Stimulated activated naive CD8-positive, alpha-beta T cell treated with anti-CD3 and anti-CD28 coated beads, Interleukin-15, amount 100 ng/mL, for 72 hours (primary cell): ENCODE data around the gene DCBLD1.

Source experiments
- ATAC-seq: fragments of 150-1000 bp; cut with Tn5 transposase; 2 replicates; pipeline ENCODE4 v1.10.0; 2021; ENCODE audit warnings: mild to moderate bottlenecking, moderate library complexity
- DNase-seq, 2 donors: peaks; one replicate each; pipeline ENCODE4 v3.0.0; 2021 to 2022
- H3K27ac Mint-ChIP-seq, 2 donors: one replicate each; pipeline ENCODE4 v1.8.0; 2022; ENCODE audit warnings: mild to moderate bottlenecking in 2 of 2, mixed read lengths in 2 of 2, moderate library complexity in 2 of 2
- H3K27me3 Mint-ChIP-seq: one replicate; pipeline ENCODE4 v1.8.0; 2022; ENCODE audit warnings: mixed read lengths
- H3K4me1 Mint-ChIP-seq: one replicate; pipeline ENCODE4 v1.8.0; 2022; ENCODE audit warnings: mild to moderate bottlenecking, mixed read lengths
- H3K4me3 Mint-ChIP-seq, 2 donors: one replicate each; pipeline ENCODE4 v1.8.0; 2022; ENCODE audit warnings: mild to moderate bottlenecking in 2 of 2, mixed read lengths in 2 of 2, moderate library complexity in 1 of 2
- H3K9me3 Mint-ChIP-seq, 2 donors: one replicate each; pipeline ENCODE4 v1.8.0; 2022; ENCODE audit warnings: mixed read lengths in 2 of 2

DCBLD1 gene

DNA sequence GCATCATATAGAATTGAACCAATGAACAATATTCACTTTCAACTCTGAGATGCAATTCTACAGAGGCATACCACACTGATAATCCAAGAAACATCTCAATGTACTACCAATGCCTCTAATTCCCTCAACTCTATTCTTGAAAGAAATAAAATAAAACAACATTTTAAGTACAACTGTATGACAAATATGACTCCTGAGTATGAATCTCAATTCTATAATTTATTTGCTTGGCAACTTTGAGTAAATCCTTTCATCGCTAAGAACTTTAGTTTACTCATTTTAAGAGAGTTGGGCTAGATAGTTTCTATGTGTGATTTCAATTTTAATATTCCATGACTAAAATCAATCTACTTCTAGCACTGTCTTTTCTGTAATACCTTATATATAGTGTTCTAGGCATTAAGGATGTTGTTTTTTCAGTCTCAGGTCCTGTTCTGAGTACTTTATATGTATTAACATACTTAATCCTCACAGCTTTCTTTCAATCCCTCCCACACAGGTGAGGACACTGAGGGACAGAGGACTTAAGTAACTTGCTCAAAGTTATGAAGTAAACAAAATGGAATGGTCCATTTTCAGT, 86.4 kb downstream of the DCBLD1 start:
- ATAC-seq (peak; percentile 93), DNase-seq (no peak)
- Mint-ChIP-seq H3K9me3 (no peaks in the 10 kb centered on the region), H3K27me3 (no peaks in the 10 kb centered on the region), H3K4me1 (no peaks in the 10 kb centered on the region), H3K4me3 (no peak overlapping the region), H3K27ac (peak overlapping the region in 1 of 2 donors; percentile 40)

GRCh38 chr6:117573006-117573680, 90.7 kb downstream of the DCBLD1 start:
- H3K4me1 Mint-ChIP-seq = no peaks in the 10 kb centered on the region

DNA sequence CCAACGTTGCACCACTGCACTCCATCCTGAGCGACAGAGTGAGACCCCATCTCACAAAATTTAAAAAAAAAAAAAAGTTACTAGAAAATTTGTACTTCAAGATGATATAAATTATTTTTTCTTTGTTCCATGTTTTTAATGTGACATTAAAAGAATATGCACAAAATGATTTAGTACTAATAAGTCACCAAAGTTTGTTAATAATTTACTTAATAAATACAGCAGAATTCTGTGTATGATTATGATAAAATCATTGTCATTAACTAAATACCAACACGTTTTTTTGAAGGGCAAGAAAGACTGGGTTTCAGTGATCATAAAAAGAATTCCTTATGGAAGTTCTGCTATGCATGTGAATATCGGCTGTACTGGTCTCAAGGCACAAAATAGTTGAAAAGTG, 91.7 kb downstream of the DCBLD1 start:
- Mint-ChIP-seq H3K4me3 (no peak overlapping the region), H3K27me3 (no peaks in the 10 kb centered on the region), H3K9me3 (no peaks in the 10 kb centered on the region), H3K27ac (no peak overlapping the region), H3K4me1 (peaks cover under 1% of the 10 kb centered on the region)
- no peak for DNase-seq
- no peak for ATAC-seq

More at GRCh38 chr6:117573006-117573680, 90.7 kb downstream of the DCBLD1 start:
- Mint-ChIP-seq H3K9me3 (no peaks in the 10 kb centered on the region), H3K4me3 (no peak overlapping the region), H3K27me3 (no peaks in the 10 kb centered on the region), H3K27ac (peak overlapping the region in 1 of 2 donors; percentile 49)
- DNase-seq = no peak
- no peak for ATAC-seq

- H3K4me3 Mint-ChIP-seq = no peak overlapping the region
- no peak for ATAC-seq
- H3K27ac Mint-ChIP-seq = no peak overlapping the region
- no peak for DNase-seq
- H3K27me3 Mint-ChIP-seq = no peaks in the 10 kb centered on the region
- H3K9me3 Mint-ChIP-seq = no peaks in the 10 kb centered on the region
- H3K4me1 Mint-ChIP-seq = peaks cover 31% of the 10 kb centered on the region
Observed at GRCh38 chr6:117585647-117586046, 103.2 kb downstream of the DCBLD1 start.

- peak overlapping the region in 1 of 2 donors; percentile 85 for H3K27ac Mint-ChIP-seq
- no peaks in the 10 kb centered on the region for H3K27me3 Mint-ChIP-seq
- DNase-seq (no peak), ATAC-seq (no peak)
- H3K4me1 Mint-ChIP-seq = peaks cover 17% of the 10 kb centered on the region
- H3K9me3 Mint-ChIP-seq = no peaks in the 10 kb centered on the region
- no peak overlapping the region for H3K4me3 Mint-ChIP-seq
Observed at GRCh38 chr6:117590447-117590846, 108.0 kb downstream of the DCBLD1 start.

GRCh38 chr6:117591405-117591804, 108.9 kb downstream of the DCBLD1 start:
- no peak for ATAC-seq
- no peak for DNase-seq
- no peak overlapping the region for H3K27ac Mint-ChIP-seq
- H3K4me1 Mint-ChIP-seq = peaks cover 19% of the 10 kb centered on the region
- H3K4me3 Mint-ChIP-seq = no peak overlapping the region
- H3K27me3 Mint-ChIP-seq = no peaks in the 10 kb centered on the region
- peaks cover 0 to 7% of the 10 kb centered on the region in 2 donors for H3K9me3 Mint-ChIP-seq

GRCh38 chr6:117592983-117593759, 110.7 kb downstream of the DCBLD1 start:
- ATAC-seq = no peak

DNA sequence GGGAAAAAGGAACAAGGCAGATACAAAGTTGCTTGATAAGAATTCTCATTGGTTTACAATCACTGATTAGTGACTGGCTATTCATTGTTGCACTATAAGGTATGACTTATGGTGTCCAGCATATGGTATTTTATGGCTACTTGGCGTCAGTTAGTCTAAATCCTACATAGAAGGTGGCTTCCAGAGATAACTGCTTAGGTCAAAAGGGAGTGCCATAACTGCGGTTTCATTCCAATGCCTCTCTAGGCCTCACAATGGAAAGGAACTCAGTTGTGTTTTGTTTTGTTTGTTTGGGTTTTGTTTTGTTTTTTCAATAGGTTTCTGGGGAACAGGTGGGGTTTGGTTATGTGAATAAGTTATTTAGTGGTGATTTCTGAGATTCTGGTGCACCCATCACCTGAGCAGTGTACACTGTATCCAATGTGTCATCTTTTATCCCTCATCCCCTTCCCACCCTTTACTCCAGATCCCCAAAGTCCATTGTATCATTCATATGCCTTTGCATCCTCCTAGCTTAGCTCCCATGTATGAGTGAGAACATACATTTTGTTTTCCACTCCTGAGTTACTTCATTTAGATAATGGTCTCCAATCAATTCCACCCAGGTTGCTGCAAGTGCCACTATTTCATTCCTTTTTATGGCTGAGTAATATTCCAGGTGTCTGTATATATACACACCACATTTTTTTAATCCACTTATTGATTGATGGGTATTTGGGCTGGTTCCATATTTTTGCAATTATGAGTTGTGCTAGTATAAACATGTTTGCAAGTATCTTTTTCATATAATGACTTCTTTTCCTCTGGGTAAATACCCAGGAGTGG, 112.8 kb downstream of the DCBLD1 start:
- peaks cover 0 to 8% of the 10 kb centered on the region in 2 donors for H3K9me3 Mint-ChIP-seq
- no peaks in the 10 kb centered on the region for H3K27me3 Mint-ChIP-seq
- no peak overlapping the region for H3K27ac Mint-ChIP-seq
- no peak overlapping the region for H3K4me3 Mint-ChIP-seq
- DNase-seq (no peak), ATAC-seq (no peak)
- H3K4me1 Mint-ChIP-seq = peaks cover 24% of the 10 kb centered on the region

More at GRCh38 chr6:117592983-117593759, 110.7 kb downstream of the DCBLD1 start:
- no peak overlapping the region for H3K27ac Mint-ChIP-seq
- no peaks in the 10 kb centered on the region for H3K27me3 Mint-ChIP-seq
- no peak overlapping the region for H3K4me3 Mint-ChIP-seq
- no peak for DNase-seq
- peaks cover 0 to 8% of the 10 kb centered on the region in 2 donors for H3K9me3 Mint-ChIP-seq
- H3K4me1 Mint-ChIP-seq = peaks cover 13% of the 10 kb centered on the region

DNA sequence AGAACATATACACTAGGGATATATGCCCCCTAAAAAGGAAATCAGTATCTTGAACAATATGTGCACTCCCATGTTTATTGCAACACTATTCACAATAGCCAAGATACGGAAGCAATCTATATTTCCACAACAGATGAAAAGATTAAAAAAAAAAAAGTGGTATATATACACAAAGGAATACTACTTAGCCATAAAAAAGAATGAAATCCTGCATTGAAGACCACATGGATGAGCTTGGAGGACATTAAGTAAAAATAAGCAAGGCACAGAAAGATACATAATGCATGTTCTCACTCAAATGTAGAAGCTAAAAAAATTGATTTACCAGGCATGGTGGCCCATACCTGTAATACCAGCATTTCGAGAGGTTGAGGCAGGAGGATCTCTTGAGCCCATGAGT, 115.3 kb downstream of the DCBLD1 start:
- no peak for ATAC-seq
- Mint-ChIP-seq H3K9me3 (peaks cover 0 to 8% of the 10 kb centered on the region in 2 donors), H3K4me1 (peaks cover 19% of the 10 kb centered on the region), H3K27me3 (no peaks in the 10 kb centered on the region), H3K4me3 (no peak overlapping the region), H3K27ac (no peak overlapping the region)
- no peak for DNase-seq
